Ishikawa (cell line): ENCODE measurements around the gene ULK4.

ENCODE experiments used
- CEBPB ChIP-seq: IDR thresholded peaks from 2 replicates; pipeline ENCODE4 v1.6.1; 2012
- CREB1 ChIP-seq: IDR thresholded peaks from 2 replicates; pipeline ENCODE4 v1.6.1; 2012; ENCODE audit warnings: low read depth
- EGR1 ChIP-seq: IDR thresholded peaks from 2 replicates; pipeline ENCODE4 v1.6.1; 2012
- EP300 ChIP-seq: IDR thresholded peaks from 2 replicates; pipeline ENCODE4 v1.6.1; 2012; ENCODE audit warnings: borderline replicate concordance
- FOXM1 ChIP-seq: IDR thresholded peaks from 2 replicates; pipeline ENCODE4 v1.6.1; 2012; ENCODE audit warnings: low read depth, borderline replicate concordance
- NFIC ChIP-seq: IDR thresholded peaks from 2 replicates; pipeline ENCODE4 v1.6.1; 2012
- RAD21 ChIP-seq: IDR thresholded peaks from 2 replicates; pipeline ENCODE4 v1.6.1; 2012; ENCODE audit warnings: low read depth
- TAF1 ChIP-seq: IDR thresholded peaks from 2 replicates; pipeline ENCODE4 v1.6.1; 2012; ENCODE audit warnings: low read depth, mild to moderate bottlenecking
- TCF12 ChIP-seq: IDR thresholded peaks from 2 replicates; pipeline ENCODE4 v1.6.1; 2012; ENCODE audit warnings: low read depth
- TEAD4 ChIP-seq: IDR thresholded peaks from 2 replicates; pipeline ENCODE4 v1.6.1; 2012
- YY1 ChIP-seq: IDR thresholded peaks from 2 replicates; pipeline ENCODE4 v1.6.1; 2012; ENCODE audit warnings: low read depth
- ZBTB7A ChIP-seq: IDR thresholded peaks from 2 replicates; pipeline ENCODE4 v1.6.1; 2012; ENCODE audit warnings: low read depth
- TF ChIP-seq, protein P1 (sequence below): IDR thresholded peaks from 2 replicates; pipeline ENCODE4 v1.6.1; 2012
- TF ChIP-seq, protein P2 (sequence below): IDR thresholded peaks from 2 replicates; pipeline ENCODE4 v1.6.1; 2012
- TF ChIP-seq, protein P3 (sequence below): IDR thresholded peaks from 2 replicates; pipeline ENCODE4 v1.6.1; 2012; ENCODE audit warnings: low read depth, mild to moderate bottlenecking

The ULK4 gene

DNA sequence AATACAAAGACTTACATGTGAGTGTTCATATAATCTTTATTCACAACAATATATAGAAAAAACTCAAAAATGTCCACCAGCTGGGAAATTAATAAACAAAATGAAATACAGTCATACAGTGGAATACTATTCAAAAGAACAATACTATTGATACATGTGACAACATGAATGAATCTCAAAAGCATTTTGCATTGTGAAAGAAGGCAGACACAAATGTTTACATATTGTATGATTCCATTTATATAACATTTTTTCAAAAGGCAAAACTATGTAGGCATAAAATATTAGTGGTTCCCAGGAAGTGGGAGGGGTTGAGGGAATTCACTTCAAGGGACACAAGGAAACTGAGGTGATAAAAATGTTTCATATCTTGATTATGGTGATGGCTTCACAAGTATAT, 459.4 kb downstream of the ULK4 start:
- TF ChIP-seq TEAD4 (no peak), ZBTB7A (no peak), TCF12 (no peak), RAD21 (no peak), EP300 (no peak)
- TF ChIP-seq, protein P1, sequence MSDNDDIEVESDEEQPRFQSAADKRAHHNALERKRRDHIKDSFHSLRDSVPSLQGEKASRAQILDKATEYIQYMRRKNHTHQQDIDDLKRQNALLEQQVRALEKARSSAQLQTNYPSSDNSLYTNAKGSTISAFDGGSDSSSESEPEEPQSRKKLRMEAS, result no peak
- TF ChIP-seq, protein P2, sequence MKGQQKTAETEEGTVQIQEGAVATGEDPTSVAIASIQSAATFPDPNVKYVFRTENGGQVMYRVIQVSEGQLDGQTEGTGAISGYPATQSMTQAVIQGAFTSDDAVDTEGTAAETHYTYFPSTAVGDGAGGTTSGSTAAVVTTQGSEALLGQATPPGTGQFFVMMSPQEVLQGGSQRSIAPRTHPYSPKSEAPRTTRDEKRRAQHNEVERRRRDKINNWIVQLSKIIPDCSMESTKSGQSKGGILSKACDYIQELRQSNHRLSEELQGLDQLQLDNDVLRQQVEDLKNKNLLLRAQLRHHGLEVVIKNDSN, result no peak

DNA sequence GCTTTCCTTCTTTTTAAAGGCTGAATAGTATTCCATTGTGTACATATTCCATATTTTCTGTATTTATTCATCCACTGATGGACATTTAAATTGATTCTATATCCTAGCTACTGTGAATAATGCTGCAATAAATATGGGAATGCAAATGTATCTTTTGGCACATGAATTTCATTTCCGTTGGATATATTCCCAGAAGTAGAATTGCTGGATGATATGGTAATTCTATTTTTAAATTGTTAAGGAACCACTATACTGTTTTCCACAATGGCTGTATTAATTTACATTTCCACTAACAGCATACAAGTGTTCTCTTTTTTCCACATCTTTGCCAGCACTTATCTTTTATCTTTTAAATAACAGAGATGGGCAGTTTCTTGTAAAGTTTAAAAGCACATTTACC, 459.9 kb downstream of the ULK4 start:
- TF ChIP-seq, protein P1, result no peak
- TF ChIP-seq, protein P2, result no peak
- no peak for TF ChIP-seq EP300

DNA sequence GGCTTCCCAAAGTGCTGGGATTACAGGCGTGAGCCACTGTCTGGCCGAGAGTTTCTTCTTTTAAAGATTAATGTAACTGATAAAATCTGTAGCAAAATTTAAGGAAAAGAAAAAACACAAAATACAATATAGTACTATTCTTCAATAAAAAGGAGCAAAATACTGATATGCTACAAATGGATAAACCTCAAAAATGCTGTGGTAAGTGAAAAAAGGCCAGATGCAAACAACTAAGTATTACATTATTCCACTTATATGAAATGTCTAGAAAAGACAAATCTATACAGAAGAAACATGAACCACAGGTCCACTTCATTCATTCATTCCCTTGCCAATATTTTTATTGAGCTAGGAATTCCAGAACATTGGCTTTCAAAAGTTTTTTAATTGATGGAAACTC, 463.1 kb downstream of the ULK4 start:
- TF ChIP-seq, protein P1, result no peak
- TF ChIP-seq FOXM1 (no peak), TCF12 (no peak), ZBTB7A (no peak)

DNA sequence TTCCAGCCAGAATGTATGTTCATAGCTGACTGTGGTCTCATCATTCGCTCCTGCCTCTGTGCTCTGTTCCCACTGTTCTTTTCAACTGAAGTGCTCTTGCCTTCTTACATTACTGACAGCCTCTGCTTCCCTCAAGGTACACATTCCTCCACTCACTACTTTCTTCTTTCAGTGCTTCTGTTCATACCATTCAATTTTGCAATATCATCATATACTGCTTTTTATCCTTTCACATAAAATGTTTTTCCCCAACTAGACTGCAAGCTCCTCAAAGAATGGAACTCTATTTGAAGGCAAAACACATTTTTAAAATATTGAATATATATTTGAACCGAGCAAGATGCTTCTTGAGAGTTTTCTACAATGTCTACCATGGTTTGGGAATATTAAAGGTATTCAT, 471.5 kb downstream of the ULK4 start:
- TF ChIP-seq CREB1, result no peak
- TF ChIP-seq, protein P1, result no peak
- TF ChIP-seq EP300, result no peak
- no peak for TF ChIP-seq TCF12
- no peak for TF ChIP-seq ZBTB7A
- no peak for TF ChIP-seq TAF1

DNA sequence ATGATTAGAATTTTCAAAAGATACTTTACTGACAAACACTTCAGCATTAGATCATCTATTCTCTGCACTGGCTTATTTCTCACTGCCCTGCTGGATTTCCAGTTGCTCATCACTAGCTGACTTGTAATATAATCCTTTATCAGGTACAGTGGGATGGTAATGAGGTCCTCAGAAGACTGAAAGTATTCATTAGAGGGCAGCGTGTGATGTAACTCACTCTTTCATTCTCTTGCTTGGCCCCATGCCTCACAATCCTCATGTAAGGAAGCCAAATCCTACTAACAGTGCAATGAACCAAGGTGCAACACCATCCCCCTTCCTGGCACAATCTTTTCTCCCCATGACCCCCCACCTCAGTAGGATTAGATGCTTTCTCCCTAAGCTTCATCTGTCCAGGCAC, 472.7 kb downstream of the ULK4 start:
- no peak for TF ChIP-seq NFIC
- TF ChIP-seq YY1, result no peak
- TF ChIP-seq FOXM1, result no peak
- TF ChIP-seq, protein P2, result no peak
- TF ChIP-seq, protein P1, result no peak
- no peak for TF ChIP-seq EP300
- no peak for TF ChIP-seq EGR1
- no peak for TF ChIP-seq CREB1
- TF ChIP-seq RAD21, result no peak
- no peak for TF ChIP-seq TAF1
- TF ChIP-seq TCF12, result no peak
- no peak for TF ChIP-seq TEAD4
- no peak for TF ChIP-seq CEBPB

DNA sequence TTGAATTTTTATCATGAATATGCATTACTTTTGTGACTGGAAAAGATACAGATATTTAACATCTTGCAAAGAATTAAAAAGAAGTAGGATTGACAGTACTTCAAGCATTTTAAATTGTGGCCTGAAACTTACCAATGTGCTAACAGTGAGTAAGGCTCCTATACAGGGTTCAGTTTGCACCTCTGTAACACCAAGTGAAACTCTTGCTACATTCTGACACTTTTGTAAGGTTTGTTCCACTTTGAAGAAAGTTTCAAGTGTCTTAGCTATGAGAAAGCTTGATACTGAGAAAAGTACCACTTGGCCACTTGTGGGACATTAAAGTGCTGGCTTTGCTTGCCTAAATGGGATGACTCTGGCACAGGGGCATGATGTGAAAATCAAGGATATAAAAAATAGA, 473.4 kb downstream of the ULK4 start:
- TF ChIP-seq NFIC, result no peak
- no peak for TF ChIP-seq CEBPB
- no peak for TF ChIP-seq TAF1
- no peak for TF ChIP-seq CREB1
- TF ChIP-seq RAD21, result no peak
- TF ChIP-seq FOXM1, result no peak
- no peak for TF ChIP-seq YY1
- TF ChIP-seq TEAD4, result no peak
- no peak for TF ChIP-seq EGR1

DNA sequence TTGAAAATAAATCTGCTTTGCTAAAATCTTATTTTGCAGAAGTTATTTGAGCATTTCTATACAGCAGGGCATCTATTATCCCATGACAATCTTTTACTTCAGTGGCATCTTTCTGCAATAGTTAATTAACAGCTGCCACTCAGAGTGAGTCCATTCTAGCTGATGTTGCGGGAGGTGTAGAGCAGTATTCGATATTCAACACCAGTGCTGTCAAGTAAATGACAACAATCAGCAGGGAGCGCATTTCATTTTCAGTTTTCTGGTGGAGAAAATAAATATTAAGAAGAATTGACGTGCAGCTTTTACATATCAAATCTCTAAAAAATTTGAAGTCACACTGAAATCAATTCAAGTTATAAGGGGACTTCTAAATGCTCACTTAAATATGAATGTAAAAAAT, 476.4 kb downstream of the ULK4 start:
- TF ChIP-seq, protein P1, result no peak
- TF ChIP-seq NFIC (no peak), YY1 (no peak), TAF1 (no peak), EGR1 (no peak), FOXM1 (no peak), RAD21 (no peak), TEAD4 (no peak), EP300 (no peak), ZBTB7A (no peak), CEBPB (no peak), TCF12 (no peak)
- TF ChIP-seq, protein P2, result no peak
- TF ChIP-seq, protein P3, sequence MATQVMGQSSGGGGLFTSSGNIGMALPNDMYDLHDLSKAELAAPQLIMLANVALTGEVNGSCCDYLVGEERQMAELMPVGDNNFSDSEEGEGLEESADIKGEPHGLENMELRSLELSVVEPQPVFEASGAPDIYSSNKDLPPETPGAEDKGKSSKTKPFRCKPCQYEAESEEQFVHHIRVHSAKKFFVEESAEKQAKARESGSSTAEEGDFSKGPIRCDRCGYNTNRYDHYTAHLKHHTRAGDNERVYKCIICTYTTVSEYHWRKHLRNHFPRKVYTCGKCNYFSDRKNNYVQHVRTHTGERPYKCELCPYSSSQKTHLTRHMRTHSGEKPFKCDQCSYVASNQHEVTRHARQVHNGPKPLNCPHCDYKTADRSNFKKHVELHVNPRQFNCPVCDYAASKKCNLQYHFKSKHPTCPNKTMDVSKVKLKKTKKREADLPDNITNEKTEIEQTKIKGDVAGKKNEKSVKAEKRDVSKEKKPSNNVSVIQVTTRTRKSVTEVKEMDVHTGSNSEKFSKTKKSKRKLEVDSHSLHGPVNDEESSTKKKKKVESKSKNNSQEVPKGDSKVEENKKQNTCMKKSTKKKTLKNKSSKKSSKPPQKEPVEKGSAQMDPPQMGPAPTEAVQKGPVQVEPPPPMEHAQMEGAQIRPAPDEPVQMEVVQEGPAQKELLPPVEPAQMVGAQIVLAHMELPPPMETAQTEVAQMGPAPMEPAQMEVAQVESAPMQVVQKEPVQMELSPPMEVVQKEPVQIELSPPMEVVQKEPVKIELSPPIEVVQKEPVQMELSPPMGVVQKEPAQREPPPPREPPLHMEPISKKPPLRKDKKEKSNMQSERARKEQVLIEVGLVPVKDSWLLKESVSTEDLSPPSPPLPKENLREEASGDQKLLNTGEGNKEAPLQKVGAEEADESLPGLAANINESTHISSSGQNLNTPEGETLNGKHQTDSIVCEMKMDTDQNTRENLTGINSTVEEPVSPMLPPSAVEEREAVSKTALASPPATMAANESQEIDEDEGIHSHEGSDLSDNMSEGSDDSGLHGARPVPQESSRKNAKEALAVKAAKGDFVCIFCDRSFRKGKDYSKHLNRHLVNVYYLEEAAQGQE, result no peak
